Hematopoietic multipotent progenitor cell treated with erythropoietin and hydrocortisone succinate and interleukin-3 and kit ligand, for 4 days (in vitro differentiated cells): Measurements from ENCODE around the gene NGLY1.

Source experiments
- DNase-seq: peaks from one replicate; pipeline ENCODE4 v3.0.0-alpha.2; 2015

Gene NGLY1, protein sequence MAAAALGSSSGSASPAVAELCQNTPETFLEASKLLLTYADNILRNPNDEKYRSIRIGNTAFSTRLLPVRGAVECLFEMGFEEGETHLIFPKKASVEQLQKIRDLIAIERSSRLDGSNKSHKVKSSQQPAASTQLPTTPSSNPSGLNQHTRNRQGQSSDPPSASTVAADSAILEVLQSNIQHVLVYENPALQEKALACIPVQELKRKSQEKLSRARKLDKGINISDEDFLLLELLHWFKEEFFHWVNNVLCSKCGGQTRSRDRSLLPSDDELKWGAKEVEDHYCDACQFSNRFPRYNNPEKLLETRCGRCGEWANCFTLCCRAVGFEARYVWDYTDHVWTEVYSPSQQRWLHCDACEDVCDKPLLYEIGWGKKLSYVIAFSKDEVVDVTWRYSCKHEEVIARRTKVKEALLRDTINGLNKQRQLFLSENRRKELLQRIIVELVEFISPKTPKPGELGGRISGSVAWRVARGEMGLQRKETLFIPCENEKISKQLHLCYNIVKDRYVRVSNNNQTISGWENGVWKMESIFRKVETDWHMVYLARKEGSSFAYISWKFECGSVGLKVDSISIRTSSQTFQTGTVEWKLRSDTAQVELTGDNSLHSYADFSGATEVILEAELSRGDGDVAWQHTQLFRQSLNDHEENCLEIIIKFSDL

DNA sequence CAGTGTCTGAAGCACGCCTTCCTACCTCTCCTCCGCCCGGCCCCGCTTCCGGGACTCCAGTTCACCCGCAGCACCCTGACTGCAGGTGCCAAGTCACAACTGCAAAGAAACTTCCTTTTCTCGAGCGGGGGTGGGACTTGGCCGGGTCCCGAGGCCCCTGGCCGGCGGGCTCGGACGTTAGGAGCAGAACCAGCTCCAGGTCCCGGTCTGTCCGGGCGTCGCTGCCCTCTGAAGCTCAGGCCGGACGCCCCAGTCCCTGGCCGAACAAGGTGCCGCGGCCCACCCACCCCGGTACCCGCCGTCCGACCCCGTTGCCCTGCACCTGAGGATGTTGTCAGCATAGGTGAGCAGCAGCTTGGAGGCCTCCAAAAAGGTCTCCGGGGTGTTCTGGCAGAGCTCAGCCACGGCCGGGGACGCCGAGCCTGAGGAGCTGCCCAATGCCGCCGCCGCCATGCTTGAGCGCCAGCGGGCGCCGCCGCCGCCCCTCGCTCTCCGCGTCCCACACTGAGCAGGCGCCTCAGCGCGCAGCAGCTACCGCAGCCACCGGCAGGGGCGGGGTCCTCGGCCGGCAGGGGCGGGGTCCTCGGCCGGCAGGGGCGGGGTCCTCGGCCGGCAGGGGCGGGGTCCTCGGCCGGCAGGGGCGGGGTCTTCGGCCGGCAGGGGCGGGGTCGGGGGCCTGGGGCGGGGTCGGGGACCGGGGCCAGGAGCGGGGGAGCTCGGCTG is at the start of gene NGLY1:
Gene NGLY1 (minus strand): TSS at position 506 of the 723 bp plus-strand sequence. CDS start 53 bp downstream, at position 453.
- DNase-seq = peak; percentile 93

DNA sequence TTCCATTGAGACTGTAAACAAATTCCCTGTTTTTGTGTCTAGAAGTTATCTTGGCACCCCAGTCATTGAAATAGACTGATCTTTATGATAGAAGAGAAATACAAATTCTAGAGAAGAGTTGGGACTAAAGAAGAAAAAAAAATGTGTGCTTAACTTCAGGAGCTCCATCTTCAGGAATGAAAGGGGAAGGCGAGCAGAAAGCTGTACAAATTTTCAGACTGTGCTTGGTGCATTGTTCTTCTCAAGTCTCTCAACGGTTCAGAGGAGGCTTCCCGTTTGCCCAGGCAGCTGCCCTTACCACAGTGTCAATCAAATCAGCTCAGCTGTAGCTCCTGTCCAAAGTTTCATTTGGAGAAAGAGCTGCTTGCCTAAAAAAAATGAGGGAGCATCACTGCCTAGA is 48.3 kb upstream of the NGLY1 start:
- DNase-seq = peak; percentile 72

DNA sequence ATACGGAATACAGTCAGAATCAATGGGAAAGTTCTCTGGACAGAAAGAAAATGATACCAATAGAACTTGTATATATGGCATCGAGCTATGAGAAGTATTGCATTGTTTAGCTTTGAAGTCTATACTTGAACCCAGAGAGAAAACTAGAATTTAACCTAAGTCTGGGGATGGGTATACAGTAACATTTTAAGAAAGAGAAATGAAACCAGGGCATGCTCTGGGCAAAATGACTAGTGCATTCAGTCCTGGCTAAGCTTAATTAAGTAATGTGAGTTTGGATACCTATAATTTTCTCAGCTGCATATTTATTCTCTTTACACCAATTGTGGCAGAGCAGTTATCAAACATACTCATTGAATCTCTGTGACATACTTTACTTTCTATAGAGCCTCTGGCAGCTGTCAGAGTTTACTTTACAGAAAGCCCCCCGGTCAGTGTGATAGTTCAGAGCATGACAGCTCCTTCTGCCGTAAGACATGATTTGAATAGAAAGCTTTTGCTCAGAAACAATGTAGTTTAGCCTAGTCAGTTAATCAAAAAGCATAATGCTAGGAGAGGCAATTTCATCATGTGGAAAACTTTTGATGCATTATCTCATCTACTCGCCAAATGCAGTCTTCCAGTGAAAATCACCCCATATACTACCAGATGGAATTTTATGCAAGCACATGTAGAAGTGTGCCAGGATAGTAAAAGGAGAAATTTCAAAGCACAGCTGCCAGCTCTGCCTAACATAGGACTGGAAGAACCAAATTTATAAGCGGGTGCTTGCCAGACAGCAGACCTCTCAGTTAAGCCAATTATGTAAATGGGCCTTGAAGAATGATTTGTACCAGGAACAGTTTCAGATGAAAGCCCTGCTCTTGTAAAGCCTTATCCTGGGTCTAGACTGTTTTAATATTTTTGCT is 47.4 kb upstream of the NGLY1 start:
- no peak for DNase-seq

DNA sequence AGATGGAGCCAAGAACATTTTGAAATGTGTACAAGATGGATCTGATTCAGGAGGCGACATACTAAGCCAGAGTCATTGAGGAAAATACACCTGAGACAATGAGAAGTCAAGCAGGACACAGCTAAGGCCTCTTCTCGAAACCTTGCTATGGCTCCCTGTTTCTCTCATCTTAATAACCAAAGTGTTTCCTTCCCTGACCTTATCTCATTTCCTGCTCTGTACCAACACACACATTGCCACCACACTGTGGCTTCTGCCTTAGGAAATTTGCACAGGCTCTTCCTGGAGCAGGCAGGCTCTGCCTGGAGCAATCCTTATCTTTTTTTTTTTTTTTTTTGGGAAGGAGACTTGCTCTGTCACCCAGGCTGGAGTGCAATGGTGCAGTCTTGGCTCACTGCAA is 43.3 kb upstream of the NGLY1 start:
- peak; percentile 41 for DNase-seq

DNA sequence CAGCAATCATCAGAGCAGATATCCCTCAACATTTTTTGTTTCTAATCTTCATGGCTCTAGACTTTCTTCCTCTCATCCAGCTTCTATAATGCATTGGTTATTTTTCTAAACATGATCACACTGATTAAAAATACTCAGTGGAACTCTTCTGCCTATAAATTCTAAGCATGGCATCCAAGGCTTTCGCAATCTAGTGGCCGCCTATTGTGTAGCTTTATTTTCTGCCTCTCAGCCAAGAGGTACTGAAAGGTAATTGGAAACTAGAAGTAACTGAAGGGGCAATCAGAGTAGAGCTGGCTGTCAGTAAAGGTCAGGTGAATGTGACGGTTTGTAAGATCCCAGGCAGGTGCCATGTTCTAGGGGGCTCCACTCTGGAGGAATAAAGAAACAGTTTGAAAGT is 40.1 kb upstream of the NGLY1 start:
- no peak for DNase-seq

DNA sequence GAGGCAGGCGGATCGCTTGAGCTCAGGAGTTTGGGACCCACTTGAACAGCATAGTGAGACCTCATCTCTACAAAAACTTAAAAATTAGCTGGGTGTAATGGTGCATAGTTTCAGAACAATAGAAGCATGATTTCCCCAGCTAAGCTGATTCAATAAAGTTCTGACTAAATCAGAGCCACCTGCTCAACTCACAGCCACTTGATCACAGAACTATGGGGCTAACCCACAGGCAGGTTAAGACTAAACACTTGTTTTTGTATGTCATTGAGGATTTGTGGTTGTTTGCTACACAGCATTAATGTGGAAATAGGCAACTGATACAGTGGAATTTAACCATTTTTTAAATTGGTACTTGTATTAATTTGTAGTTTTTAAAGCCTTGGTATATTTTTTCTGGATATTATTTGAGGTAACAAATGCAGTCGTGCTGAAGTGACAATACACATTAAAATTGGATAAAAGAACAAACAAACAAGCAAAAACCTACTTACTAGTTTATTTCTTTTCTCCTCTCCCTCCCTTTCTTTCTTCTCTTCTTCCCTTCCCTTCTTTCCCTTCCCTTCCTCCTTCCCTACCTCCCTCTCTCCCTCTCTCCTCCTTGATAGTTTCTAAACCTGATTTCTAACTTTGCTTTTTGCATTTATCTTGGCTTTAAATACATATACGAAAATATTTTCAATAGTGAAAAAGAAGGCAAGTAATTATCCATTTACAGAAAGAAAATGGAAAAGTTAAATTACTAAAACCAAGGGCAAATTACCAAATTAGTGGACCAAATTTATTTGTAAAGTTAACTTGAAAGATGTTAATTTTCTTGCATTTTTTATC is 38.7 kb upstream of the NGLY1 start:
- no peak for DNase-seq

DNA sequence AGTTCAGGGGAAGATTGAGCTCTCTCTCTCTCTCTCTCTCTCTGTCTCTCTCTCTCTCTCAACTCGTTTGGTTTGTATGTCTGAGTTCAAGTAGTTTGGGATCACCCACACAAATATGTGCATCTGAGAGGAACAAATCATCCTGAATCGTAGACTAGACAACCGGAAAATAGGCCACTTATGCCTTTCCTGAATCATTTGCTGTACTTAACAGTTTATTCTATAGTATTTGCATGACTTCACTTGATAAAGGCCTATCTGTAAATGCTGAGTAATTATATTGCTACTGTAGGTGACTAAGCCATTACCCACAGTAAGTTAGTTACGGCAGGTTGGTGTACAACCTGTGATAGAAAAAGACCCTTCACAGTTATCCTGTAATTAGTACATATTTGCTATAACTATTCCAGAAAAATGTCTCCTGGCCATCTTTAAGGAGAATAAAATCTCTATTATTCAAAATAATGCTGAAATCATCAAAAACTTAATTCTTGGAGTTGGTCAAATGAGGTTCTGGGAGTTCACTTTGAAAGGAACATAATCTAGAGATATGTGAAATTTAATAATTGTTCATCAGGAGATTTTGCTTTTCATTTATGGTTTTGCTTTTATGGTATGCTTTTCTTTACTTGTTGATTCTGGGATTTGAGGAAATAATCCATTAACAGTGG is 37.7 kb upstream of the NGLY1 start:
- no peak for DNase-seq

DNA sequence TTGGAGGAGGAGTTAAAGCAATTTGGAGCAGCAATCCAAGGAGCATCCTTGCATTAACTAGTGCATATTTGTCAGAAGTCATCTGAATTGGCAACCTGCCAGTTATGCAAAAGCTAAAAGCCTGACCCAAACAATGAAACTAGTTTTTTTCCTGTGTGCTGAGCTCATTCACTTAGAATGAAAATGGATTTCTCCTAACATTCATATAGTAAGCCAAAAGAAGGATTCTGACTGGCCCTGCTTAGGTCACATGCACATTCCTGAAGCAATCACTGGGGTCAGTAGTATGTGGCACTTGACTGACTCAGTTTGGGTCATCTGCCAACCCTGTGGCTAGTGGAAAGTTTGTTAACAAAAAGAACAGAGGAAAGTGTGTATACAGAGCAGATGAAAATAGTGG is 37.1 kb upstream of the NGLY1 start:
- DNase-seq = peak; percentile 21

DNA sequence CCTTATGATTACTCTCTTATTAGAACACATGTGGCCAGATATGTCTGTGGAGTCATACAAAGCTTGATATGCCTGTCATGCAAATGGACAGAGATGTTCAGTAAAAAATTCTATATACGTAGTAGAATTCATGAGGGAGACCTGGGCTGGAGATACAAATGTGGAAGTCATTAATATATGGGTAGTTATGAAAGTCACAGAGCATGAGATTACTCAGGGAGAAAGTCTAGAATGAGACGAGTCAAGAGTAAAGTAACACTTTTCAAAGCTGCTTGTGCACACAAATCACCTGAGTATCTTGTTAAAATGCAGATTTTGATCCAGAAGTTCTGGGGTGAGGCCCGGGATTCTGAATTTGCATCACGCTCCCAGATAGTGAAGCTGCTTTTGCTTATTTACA is 35.1 kb upstream of the NGLY1 start:
- no peak for DNase-seq

DNA sequence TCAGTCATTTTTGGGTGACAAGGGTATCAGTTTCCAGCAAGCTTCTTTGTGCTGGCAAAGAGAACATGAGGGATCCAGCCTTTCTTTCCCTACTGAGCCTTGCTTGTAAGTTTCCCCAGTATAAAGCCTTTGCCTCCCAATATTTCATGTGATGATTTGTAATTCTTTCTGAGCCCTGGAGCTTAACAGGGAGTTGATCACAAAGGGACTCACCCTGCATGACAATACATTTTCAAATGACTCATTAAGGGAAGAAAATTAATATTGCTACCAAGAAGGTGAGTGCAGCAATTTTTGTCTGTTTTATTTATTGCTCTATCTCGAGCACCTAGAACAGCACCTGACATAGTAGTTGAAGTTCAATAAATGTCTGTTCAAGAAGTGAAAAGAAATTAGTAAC is 34.4 kb upstream of the NGLY1 start:
- no peak for DNase-seq

DNA sequence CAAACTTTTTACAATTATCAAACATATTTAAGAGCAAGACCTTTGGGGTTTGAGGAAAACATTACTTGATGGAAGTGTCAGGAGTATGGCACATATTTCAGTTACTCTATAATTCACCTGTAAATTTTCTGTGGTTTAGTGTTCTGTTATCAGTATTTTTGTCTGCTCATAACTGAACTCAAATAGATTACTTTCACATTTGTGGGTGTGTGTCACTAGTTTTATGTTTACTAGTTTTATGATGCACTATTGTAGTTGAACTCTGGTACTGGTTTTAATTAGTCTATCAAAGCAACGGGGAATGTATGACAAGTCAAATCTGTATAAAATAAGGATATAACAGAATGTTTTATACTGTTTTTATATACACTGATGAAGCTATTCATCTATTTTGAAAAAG is 33.9 kb upstream of the NGLY1 start:
- DNase-seq = no peak

DNA sequence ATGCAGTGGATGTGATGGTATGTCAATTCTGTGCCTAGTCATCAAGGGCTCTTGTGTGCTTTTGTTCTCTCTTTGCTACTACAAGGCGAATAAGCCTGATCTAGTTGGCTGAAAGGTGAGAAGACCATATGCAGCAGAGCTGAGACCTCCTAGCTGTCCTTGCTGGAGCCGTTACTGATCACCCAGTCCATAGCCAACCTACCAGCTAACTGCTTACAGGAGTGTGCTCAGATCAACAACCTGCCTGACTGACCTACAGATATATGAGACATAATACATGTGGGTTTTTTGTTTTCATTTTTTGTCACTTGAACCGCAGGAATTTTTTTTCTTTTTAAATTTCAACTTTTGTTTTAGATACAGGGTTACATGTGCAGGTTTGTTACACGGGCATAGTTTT is 29.4 kb upstream of the NGLY1 start:
- DNase-seq = no peak

DNA sequence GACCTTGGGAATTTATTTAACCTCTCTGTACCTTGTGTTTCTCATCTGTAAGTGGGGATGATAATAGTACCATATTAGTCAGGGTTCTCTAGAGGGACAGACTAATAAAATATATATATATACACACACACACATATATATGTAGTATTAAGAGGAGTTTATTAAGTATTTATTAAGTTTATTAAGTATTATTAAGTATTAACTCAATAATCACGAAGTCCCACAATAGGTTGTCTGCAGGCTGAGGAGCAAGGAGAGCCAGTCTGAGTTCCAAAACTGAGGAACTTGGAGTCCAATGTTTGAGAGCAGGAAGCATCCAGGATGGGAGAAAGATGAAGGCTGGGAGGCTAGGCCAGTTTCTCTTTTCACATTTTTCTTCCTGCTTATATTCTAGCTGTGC is 21.4 kb upstream of the NGLY1 start:
- DNase-seq = no peak

DNA sequence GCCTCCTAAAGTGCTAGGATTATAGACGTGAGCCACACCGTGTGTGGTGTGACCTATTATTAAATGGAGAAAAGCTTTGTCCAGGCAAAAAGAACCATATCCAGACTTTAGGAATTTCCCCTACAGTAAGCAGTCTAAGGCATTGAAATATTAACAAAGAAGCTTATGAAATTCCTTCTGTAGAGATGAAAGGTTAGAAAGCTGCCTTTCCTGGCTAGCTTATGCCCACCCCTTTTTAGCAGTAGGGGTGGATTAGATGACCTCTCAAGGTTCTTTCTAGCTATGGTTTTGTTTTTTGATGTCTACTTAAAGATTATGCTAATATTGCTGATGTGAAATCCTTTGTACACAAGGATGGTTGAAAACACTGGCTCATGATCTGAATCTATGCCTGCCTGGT is 20.6 kb upstream of the NGLY1 start:
- DNase-seq = no peak

DNA sequence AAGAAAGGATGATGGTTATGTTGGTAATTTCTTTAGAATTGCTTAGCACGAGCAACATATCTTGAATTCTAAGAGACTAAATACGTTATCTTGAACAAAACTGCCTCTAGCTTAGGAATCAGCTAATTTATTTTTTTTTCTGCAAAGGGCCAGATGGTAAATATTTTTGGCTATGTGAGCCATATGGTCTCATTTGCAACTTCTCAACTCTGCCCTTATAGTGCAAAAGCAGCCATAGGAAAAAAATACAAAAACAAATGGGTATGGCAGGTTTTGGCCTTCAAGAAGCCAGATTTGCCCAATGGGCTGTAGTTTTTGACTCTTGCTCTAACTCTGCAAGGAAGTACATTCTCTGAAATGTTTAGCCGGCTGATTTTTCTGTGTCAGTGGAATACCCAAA is 18.5 kb upstream of the NGLY1 start:
- DNase-seq = no peak

DNA sequence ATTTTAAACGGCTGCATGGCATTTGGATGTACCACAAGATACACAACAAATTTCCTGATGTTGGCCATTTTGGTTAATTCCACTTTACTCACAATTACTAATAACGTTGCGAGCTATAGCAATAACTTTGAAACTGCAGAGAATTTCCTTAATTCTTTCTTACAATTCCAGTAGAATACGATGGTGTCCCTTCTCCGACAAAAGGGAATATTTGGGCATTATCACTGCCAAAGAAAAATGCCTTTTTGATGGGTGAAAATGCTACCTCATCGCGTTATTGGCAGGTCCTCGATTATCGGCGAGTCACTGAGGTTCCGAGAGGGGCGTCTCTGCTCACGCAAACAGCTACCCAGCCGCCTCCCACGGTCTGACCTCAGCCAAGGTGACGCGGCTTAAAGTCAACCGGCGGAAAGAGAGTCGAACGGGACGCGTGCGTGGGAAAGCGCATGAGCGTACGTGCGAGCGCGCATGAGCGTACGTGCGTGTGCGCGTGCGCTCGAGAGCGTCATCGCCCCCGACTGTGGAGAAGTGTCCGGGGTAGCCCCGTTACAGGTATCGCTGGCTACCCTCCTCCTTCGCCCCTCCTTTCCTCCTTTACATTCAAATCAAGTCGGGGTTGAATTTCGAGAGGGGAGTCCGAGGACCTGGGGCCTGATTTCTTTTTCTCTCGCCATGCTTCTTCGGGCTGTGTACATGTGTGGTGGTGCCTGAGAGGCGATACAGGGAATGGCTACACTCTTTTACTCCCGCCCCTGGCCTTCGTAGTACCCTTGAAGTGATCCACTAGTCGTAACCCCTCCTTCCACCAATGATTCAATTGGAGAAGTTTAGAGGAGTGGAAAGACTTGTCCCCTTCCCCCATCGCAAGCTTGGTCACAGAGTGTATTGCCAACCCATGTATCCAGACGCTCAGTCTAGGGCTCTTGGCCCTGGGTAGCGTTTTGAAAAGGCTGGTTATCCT is 6.6 kb upstream of the NGLY1 start, which contains the start of gene OXSM:
Gene OXSM (plus strand): TSS at position 495 of the 961 bp plus-strand sequence. CDS start 931 bp downstream, outside the sequence.
- peak; percentile 98 for DNase-seq

DNA sequence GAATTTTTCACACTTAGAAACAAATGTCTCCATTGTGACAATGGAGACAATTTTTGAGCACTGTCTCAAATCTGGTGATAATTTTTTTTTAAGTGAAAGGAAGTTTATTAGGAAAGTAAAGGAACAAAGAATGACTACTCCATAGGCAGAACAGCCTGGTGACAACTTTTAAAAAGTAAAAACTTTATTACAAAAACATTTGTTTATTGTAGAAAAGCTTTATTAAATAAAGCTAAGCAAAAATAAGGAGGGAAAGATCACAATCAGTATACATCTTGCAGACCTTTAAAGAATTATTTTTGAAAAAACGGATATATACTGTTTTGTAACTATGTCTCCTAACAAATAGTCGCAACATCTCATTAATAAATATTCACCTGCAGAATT is 6.0 kb upstream of the NGLY1 start:
- DNase-seq = no peak

DNA sequence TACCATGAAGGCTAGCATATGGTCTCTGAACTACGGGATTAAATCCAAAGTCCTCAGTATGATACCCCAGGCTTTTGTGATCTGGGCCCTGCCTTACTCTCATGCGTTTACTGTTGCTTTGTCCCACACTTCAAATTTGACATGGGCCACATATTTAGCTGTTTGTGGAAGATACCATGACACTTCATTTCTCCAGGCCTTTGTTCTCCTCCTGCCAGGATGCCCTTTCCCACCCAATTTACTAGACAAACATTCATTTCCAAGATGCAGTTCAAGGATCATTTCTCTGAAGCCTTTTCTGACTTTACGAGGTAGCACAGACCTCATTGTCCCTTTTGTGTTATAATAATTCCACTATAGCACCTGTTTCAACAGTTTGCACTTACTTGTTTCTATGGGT is 4.4 kb upstream of the NGLY1 start:
- DNase-seq = no peak

DNA sequence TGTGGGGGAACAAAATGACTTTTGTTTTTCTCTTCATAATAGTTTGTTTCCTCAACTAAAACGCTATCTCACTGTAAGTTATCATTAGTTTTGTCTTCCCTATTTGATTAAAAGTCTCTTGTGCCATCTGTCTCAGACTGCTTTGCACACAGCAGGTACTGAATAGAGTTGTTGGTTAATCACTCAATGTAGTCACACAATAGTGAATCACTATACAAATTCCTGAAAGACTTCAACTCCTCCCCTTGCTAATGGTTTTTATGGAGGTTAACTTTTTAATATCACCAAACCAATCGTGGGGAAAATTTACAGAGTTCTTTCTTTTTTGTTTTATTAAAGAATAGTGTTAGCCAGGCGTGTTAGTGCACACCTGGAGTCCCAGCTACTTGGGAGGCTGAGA is 2.6 kb upstream of the NGLY1 start:
- no peak for DNase-seq

DNA sequence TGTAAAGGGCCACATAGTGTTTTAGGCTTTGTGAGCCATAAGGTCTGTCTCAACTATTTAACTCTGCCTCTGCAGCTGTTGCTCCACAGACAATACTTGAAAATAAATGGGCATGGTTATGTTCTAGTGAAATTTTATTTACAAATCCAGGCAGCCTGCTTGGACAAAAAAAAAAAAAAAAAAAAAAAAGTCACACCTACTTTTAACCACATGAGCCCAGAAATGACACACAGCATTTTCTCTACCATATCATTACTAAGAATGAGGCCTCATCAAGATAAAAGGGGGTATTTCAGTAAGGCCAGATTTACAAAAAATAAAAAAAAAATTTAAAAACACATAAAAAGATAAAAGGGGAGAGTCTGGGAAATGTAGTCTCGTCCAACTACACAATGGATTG is 1.7 kb upstream of the NGLY1 start:
- peak; percentile 29 for DNase-seq
